Thymus (tissue), 11 donors: ENCODE data around the gene IGF2. TPM values are rescaled to one million over a fixed set of nuclear protein-coding genes. Genes with fewer than 3 reads are reported as not detected.

Source experiments
- DNase-seq, 9 donors: peaks; one replicate each; pipeline ENCODE4 v3.0.0-alpha.2; 2013; ENCODE audit warnings: low spot score in 9 of 9, low read depth in 6 of 9, missing footprints in 1 of 9
- H3K27ac ChIP-seq, 2 donors: one replicate each; pipeline ENCODE4 v1.5.1; 2013; ENCODE audit warnings: control low read depth in 1 of 2, low read depth in 1 of 2, low read length in 1 of 2, mild to moderate bottlenecking in 1 of 2, moderate library complexity in 1 of 2
- H3K27me3 ChIP-seq, 2 donors: one replicate each; pipeline ENCODE4 v1.5.1; 2013; ENCODE audit warnings: low read length in 1 of 2; ENCODE audit not compliant: control insufficient read depth in 2 of 2, insufficient read depth in 1 of 2
- H3K36me3 ChIP-seq, 2 donors: one replicate each; pipeline ENCODE4 v1.5.1; 2013; ENCODE audit warnings: low read length in 1 of 2, mild to moderate bottlenecking in 1 of 2, moderate library complexity in 1 of 2; ENCODE audit not compliant: control insufficient read depth in 2 of 2, insufficient read depth in 2 of 2
- H3K4me1 ChIP-seq, 2 donors: one replicate each; pipeline ENCODE4 v1.5.1; 2013; ENCODE audit warnings: low read length in 2 of 2; ENCODE audit not compliant: control insufficient read depth in 2 of 2, insufficient read depth in 2 of 2
- H3K4me3 ChIP-seq, 2 donors: one replicate each; pipeline ENCODE4 v1.5.1; 2013; ENCODE audit warnings: low read length in 2 of 2, control low read depth in 1 of 2, mild to moderate bottlenecking in 1 of 2
- H3K9me3 ChIP-seq, 2 donors: one replicate each; pipeline ENCODE4 v1.5.1; 2013; ENCODE audit warnings: low read length in 1 of 2, mild to moderate bottlenecking in 1 of 2; ENCODE audit not compliant: control insufficient read depth in 2 of 2, insufficient read depth in 1 of 2
- WGBS: extraction: QIAGEN DNeasy Blood & Tissue Kit; methylation state at CpG from one replicate; pipeline ENCODE4 v1.1.7; 2013; 5-methylcytosine and 5-hydroxymethylcytosine counted together
- polyA plus RNA-seq: library from polyadenylated mRNA; stranded (reverse); fragments of 200-250 nt; gene quantifications from one replicate; pipeline ENCODE4 v1.2.3, GENCODE V29; 2013
- total RNA-seq: library from RNA; stranded (reverse); fragments of 120-200 nt; gene quantifications from one replicate; pipeline ENCODE4 v1.2.4, GENCODE V29; 2013
- donor health status: healthy.

Gene IGF2
- total and polyA plus RNA-seq, 2 donors = 7.2 to 38.2 TPM

- 84% methylated on average over 11 of the region's 11 CpGs for WGBS
- Histone ChIP-seq H3K4me1 (no peaks in the 10 kb centered on the region), H3K4me3 (no peak overlapping the region), H3K9me3 (no peaks in the 10 kb centered on the region), H3K27me3 (peaks cover 0 to 12% of the 10 kb centered on the region in 2 donors), H3K36me3 (no peaks in the 10 kb centered on the region), H3K27ac (no peak overlapping the region)
- DNase-seq = no peak
Observed at GRCh38 chr11:2173761-2174160, 34.6 kb upstream of the IGF2 start.

- H3K27me3 ChIP-seq = peaks cover 0 to 11% of the 10 kb centered on the region in 2 donors
- WGBS = 77% methylated on average over 16 of the region's 16 CpGs
- no peak overlapping the region for H3K27ac ChIP-seq
- no peaks in the 10 kb centered on the region for H3K36me3 ChIP-seq
- no peak for DNase-seq
- no peak overlapping the region for H3K4me3 ChIP-seq
- no peaks in the 10 kb centered on the region for H3K9me3 ChIP-seq
- no peaks in the 10 kb centered on the region for H3K4me1 ChIP-seq
Observed at GRCh38 chr11:2173150-2173693, 34.0 kb upstream of the IGF2 start.

DNA sequence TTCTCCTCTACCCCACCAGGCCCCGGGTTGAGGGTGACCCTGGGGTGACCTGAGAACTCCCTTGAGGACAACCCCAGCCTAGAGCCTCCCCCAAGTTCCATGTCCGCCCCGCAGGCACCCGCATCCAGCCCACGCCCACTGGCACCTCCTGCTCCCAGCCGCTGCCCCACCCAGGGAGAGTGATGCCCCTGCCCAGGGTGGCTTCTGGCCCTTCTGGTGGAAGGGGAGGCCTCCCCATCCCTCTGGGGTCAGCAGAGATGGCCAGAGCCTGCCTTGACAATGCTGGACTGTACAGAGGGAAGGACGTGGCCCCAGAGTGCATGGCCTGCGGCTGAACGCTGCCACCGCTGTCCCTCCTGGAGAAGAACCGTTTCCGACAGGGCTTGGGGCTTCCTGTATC is 33.5 kb upstream of the IGF2 start:
- H3K27ac ChIP-seq = no peak overlapping the region
- H3K9me3 ChIP-seq = no peaks in the 10 kb centered on the region
- H3K4me1 ChIP-seq = no peaks in the 10 kb centered on the region
- H3K4me3 ChIP-seq = no peak overlapping the region
- H3K36me3 ChIP-seq = no peaks in the 10 kb centered on the region
- 89% methylated on average over 12 of the region's 12 CpGs for WGBS
- no peak for DNase-seq
- peaks cover 0 to 16% of the 10 kb centered on the region in 2 donors for H3K27me3 ChIP-seq

GRCh38 chr11:2171591-2172003 is 32.4 kb upstream of the IGF2 start, which contains the start of gene TH:
Gene TH, minus strand, starts transcription at chr11:2171815. Its CDS starts 29 bp downstream, at chr11:2171786.
- WGBS = 90% methylated on average over 17 of the region's 17 CpGs
- Histone ChIP-seq H3K4me3 (no peak within 1 kb of the TSS), H3K9me3 (no peaks in the 10 kb centered on the region), H3K36me3 (no peaks in the 10 kb centered on the region), H3K27ac (no peak within 1 kb of the TSS), H3K4me1 (no peaks in the 10 kb centered on the region), H3K27me3 (peaks cover 5 to 27% of the 10 kb centered on the region in 2 donors)
- no peak for DNase-seq

- WGBS = 77% methylated on average over 45 of the region's 45 CpGs
- Histone ChIP-seq H3K27me3 (peaks cover 10 to 39% of the 10 kb centered on the region in 2 donors), H3K9me3 (no peaks in the 10 kb centered on the region), H3K36me3 (no peaks in the 10 kb centered on the region), H3K27ac (no peak overlapping the region), H3K4me1 (no peaks in the 10 kb centered on the region), H3K4me3 (no peak overlapping the region)
- DNase-seq = no peak
Observed at GRCh38 chr11:2169626-2170570, 30.7 kb upstream of the IGF2 start.

- Histone ChIP-seq H3K27ac (no peak overlapping the region), H3K36me3 (no peaks in the 10 kb centered on the region), H3K27me3 (peaks cover 10 to 39% of the 10 kb centered on the region in 2 donors), H3K4me3 (no peak overlapping the region), H3K9me3 (no peaks in the 10 kb centered on the region), H3K4me1 (no peaks in the 10 kb centered on the region)
- DNase-seq = no peak
- 82% methylated on average over 10 of the region's 10 CpGs for WGBS
Observed at GRCh38 chr11:2169005-2169378, 29.8 kb upstream of the IGF2 start.

GRCh38 chr11:2168286-2169004 is 29.3 kb upstream of the IGF2 start:
- no peak overlapping the region for H3K4me3 ChIP-seq
- no peak overlapping the region for H3K27ac ChIP-seq
- H3K27me3 ChIP-seq = peaks cover 10 to 39% of the 10 kb centered on the region in 2 donors
- H3K4me1 ChIP-seq = no peaks in the 10 kb centered on the region
- WGBS = 89% methylated on average over 33 of the region's 33 CpGs
- no peaks in the 10 kb centered on the region for H3K9me3 ChIP-seq
- DNase-seq = no peak
- no peaks in the 10 kb centered on the region for H3K36me3 ChIP-seq

GRCh38 chr11:2167141-2168045 is 28.2 kb upstream of the IGF2 start:
- Histone ChIP-seq H3K4me1 (no peaks in the 10 kb centered on the region), H3K27ac (no peak overlapping the region), H3K36me3 (no peaks in the 10 kb centered on the region), H3K4me3 (no peak overlapping the region), H3K27me3 (peaks cover 10 to 39% of the 10 kb centered on the region in 2 donors), H3K9me3 (no peaks in the 10 kb centered on the region)
- DNase-seq = no peak
- WGBS = 81% methylated on average over 31 of the region's 31 CpGs
